Activated T-cell treated with anti-CD3 and anti-CD28 coated beads, Interleukin-2, amount 50 U/mL, for 72 hours (primary cell): ENCODE data around the gene NLGN1. TPM values are rescaled to one million over a fixed set of nuclear protein-coding genes. Genes with fewer than 3 reads are reported as not detected.

Source experiments
- ATAC-seq, 2 donors: fragments of 150-1000 bp; cut with Tn5 transposase; replicated peaks in 1 of 2; 2 replicates each; pipeline ENCODE4 v1.10.0; 2021; ENCODE audit warnings: moderate library complexity in 2 of 2, mild to moderate bottlenecking in 1 of 2
- DNase-seq, 2 donors: peaks; one replicate each; pipeline ENCODE4 v3.0.0; 2021 to 2022; ENCODE audit warnings: mixed read lengths in 1 of 2
- H3K27ac Mint-ChIP-seq: one replicate; pipeline ENCODE4 v1.8.0; 2022; ENCODE audit warnings: mild to moderate bottlenecking, moderate library complexity, mixed read lengths
- H3K27me3 Mint-ChIP-seq: one replicate; pipeline ENCODE4 v1.8.0; 2022; ENCODE audit warnings: low read depth, mixed read lengths
- H3K36me3 Mint-ChIP-seq, 2 donors: one replicate each; pipeline ENCODE4 v1.8.0; 2022; ENCODE audit warnings: mixed read lengths in 2 of 2, mild to moderate bottlenecking in 1 of 2; ENCODE audit not compliant: insufficient read depth in 2 of 2
- H3K4me1 Mint-ChIP-seq: one replicate; pipeline ENCODE4 v1.8.0; 2022; ENCODE audit warnings: low read depth, mixed read lengths
- H3K4me3 Mint-ChIP-seq, 2 donors: one replicate each; pipeline ENCODE4 v1.8.0; 2022; ENCODE audit warnings: mild to moderate bottlenecking in 2 of 2, mixed read lengths in 2 of 2, moderate library complexity in 2 of 2
- H3K9me3 Mint-ChIP-seq, 2 donors: one replicate each; pipeline ENCODE4 v1.8.0; 2022; ENCODE audit warnings: mixed read lengths in 2 of 2
- total RNA-seq, 2 donors: library from RNA; stranded (reverse); gene quantifications; one replicate each; pipeline ENCODE4 v1.2.3, GENCODE V29; 2022

Gene NLGN1
- total RNA-seq, 2 donors from 2014 or later = not detected

DNA sequence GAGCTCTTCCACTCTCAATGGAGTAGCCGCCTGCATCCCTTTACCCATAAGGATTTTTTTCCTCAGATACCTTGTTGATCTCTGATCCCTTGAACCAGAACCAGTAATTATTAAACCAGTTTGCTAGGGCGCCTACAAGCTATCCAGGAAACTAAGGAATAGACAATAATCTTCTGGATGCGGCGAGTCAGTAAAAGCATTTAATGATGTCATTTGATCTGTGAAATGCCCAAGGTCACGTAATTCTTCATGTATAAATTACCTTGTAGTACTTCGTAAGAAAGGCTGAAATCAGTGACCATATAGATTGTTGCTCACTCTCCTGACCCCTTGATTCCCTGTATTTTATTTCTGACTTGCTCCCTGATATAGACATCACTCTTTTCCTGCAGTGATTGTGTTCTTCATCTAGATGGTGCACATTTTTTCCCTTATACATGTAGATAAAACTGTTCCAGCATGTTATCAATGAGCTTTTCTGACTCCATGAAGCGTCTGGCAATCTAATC lies 913.0 kb downstream of the NLGN1 start:
- Mint-ChIP-seq H3K4me1 (no peaks in the 10 kb centered on the region), H3K36me3 (no peaks in the 10 kb centered on the region), H3K27me3 (no peaks in the 10 kb centered on the region), H3K27ac (no peak overlapping the region), H3K4me3 (no peak overlapping the region), H3K9me3 (peaks cover 0 to 5% of the 10 kb centered on the region in 2 donors)
- ATAC-seq (no peak), DNase-seq (no peak)

DNA sequence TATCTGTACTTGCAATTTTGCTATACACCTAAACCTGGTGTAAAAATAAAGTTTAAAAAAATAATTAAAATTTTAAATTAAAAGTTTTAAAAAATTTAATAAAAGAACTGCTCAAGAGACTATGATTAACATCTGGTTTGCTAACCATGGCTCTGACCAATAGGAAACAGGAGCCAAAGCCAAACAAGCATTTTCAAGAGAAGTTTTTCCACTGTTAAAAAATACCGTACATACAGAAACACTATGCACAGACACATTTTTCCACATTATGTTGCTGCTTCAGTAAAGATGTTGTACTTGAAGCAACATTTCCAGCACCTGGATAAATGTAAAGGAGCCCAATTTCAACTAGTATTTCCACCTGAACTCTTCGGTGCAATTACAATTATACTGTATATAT lies 917.7 kb downstream of the NLGN1 start:
- DNase-seq = no peak

DNA sequence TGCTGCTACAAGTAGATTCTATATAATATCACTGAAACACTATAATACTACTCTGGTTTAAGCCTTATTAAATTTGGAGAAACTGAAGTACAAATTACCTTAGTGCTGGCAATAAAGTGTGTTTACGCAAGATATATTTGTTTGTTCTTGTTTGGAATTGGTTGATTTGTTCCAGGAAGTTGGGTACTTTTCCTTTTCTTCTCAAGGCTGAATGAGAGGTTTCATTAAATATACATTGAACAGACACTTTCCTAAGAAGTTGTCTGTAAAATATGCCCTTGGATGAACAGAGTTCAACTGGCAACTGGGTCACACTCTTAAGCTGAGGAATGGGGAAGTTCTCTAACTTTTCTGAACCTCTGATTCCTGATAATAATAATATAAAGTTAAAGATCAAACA lies 919.5 kb downstream of the NLGN1 start:
- H3K4me3 Mint-ChIP-seq = no peak overlapping the region

More for the DNA sequence above, 917.7 kb downstream of the NLGN1 start:
- Mint-ChIP-seq H3K27ac (no peak overlapping the region), H3K36me3 (peaks cover 0 to 6% of the 10 kb centered on the region in 2 donors), H3K4me3 (no peak overlapping the region), H3K27me3 (no peaks in the 10 kb centered on the region), H3K4me1 (no peaks in the 10 kb centered on the region), H3K9me3 (peaks cover 6 to 9% of the 10 kb centered on the region in 2 donors)
- ATAC-seq = no peak

DNA sequence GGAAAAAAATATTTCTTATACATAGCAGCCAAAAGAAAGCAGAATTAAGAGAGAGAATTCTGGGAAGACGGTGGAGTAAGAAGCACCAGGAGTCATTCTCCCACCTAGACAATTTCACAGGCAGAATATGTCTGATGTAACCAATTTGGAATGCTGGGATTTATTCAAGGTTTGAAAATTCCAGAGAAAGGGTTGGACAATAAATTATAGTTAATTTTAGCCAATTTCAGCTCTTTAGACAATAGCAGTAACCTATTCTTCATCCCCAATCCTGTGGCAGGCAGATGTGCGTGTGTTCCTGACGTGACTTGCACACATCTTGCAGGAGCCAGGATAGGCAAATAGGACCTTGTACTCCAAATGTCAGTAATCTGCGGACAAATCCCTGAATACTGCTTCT lies 920.6 kb downstream of the NLGN1 start:
- H3K27me3 Mint-ChIP-seq = no peaks in the 10 kb centered on the region
- peaks cover 0 to 8% of the 10 kb centered on the region in 2 donors for H3K36me3 Mint-ChIP-seq
- H3K4me1 Mint-ChIP-seq = no peaks in the 10 kb centered on the region
- peaks cover 12 to 15% of the 10 kb centered on the region in 2 donors for H3K9me3 Mint-ChIP-seq
- no peak overlapping the region for H3K4me3 Mint-ChIP-seq
- ATAC-seq = no peak
- H3K27ac Mint-ChIP-seq = no peak overlapping the region
- DNase-seq = no peak

More for the DNA sequence above, 919.5 kb downstream of the NLGN1 start:
- H3K4me1 Mint-ChIP-seq = no peaks in the 10 kb centered on the region
- H3K36me3 Mint-ChIP-seq = peaks cover 0 to 8% of the 10 kb centered on the region in 2 donors
- H3K27me3 Mint-ChIP-seq = no peaks in the 10 kb centered on the region
- DNase-seq (no peak), ATAC-seq (no peak)
- H3K27ac Mint-ChIP-seq = no peak overlapping the region
- peaks cover 10 to 15% of the 10 kb centered on the region in 2 donors for H3K9me3 Mint-ChIP-seq

DNA sequence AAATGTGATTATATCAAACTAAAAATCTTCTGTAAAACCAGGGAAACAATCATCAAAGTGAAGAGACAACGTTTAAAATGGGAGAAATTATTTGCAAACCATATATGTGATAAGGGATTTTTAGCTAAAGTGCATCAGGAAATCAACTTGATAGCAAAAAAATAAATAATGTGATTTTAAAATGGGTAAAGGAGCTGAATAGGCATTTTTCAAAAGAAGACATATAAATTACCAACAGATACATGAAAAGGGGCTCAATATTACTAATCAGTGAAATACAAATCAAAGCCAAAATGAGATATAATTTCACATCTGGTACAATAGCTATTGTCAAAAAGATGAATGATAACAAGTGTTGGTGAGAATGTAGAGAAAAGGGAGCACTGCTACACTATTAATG lies 924.0 kb downstream of the NLGN1 start:
- Mint-ChIP-seq H3K36me3 (peaks cover 0 to 8% of the 10 kb centered on the region in 2 donors), H3K27me3 (no peaks in the 10 kb centered on the region), H3K4me3 (no peak overlapping the region), H3K27ac (no peak overlapping the region), H3K9me3 (peaks cover 12 to 13% of the 10 kb centered on the region in 2 donors), H3K4me1 (no peaks in the 10 kb centered on the region)
- DNase-seq = no peak
- ATAC-seq = no peak

DNA sequence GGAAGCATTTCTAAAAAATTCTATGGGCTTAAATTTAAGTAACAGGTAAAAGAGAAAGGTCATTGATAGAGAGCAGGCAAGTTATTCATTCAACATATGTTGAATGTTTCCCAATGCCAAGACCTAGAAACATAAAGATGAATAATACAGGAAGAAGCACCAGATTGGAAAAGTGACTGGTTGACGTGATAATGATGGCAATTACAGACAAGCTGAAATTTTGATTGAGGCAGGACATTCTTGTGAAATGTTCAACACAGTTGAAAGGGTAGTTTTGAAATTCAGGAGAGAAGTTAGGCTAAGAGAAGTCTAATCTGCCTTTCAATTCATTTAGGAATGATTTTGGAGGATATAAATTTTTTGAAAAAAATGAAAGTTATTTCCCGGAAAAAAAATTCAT lies 925.2 kb downstream of the NLGN1 start:
- peaks cover 12 to 13% of the 10 kb centered on the region in 2 donors for H3K9me3 Mint-ChIP-seq
- H3K4me1 Mint-ChIP-seq = no peaks in the 10 kb centered on the region
- no peaks in the 10 kb centered on the region for H3K27me3 Mint-ChIP-seq
- no peak for ATAC-seq
- H3K4me3 Mint-ChIP-seq = no peak overlapping the region
- H3K36me3 Mint-ChIP-seq = peaks cover 0 to 8% of the 10 kb centered on the region in 2 donors
- DNase-seq = no peak
- H3K27ac Mint-ChIP-seq = no peak overlapping the region

DNA sequence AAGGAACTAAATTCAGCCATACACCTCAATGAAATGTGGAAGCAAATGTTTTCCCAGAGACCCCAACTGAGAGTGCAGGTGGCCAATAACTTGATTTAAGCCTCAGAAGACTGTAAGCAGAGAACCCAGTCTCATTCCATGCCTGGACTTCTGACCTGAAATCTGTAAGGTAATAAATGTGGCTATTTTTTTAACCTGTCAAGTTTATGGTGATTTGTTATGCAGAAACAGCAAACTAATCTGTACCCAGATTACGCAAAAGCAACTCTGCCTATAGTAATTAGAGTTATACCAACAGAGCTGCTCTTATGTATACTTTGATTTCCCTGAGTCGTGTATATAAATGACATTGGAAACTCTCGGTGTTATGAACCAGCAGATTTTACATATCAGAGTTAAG lies 927.6 kb downstream of the NLGN1 start:
- Mint-ChIP-seq H3K9me3 (peaks cover 7 to 8% of the 10 kb centered on the region in 2 donors), H3K36me3 (peaks cover 0 to 2% of the 10 kb centered on the region in 2 donors), H3K4me1 (no peaks in the 10 kb centered on the region), H3K27me3 (no peaks in the 10 kb centered on the region), H3K27ac (no peak overlapping the region), H3K4me3 (no peak overlapping the region)
- no peak for ATAC-seq
- no peak for DNase-seq

DNA sequence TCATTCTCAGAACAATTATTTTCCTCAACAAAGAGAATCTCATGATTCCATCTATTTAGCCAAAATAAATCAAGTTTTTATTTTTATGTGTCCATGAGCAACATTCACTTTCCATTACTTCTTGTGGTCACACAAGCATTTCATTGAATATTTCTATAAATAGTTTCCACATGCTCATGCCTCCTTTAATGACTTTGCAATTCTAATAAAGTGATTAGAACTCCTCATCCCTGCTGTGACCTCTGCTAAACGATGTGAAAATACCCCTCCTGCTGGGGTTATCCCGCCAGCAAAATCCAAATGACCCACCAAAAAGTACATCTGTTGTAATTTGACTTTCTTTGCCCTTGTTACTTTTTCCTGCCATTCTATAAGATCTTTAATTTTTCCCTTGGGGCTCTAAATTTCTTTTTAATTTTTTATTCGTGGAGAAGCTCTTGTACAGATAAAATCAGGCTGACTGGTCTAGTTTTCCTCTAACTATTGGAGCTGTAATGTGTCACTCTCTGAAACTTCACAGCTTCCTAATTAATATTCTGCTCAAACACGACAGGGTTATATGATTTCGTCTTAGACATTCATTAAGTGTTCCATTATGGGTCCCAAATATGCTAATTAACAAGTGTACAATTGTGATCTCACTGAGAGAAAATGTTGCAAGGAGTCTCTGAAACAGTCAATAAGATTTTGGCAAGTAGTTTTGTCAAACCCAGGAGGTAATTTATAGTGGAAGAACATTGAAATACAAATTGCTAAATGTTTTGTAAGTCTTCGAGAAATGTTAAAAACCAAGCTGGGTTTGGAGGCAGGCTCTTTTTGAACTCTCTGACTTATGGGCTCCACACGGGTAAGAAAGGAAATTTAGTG lies 928.5 kb downstream of the NLGN1 start:
- peaks cover 7 to 8% of the 10 kb centered on the region in 2 donors for H3K9me3 Mint-ChIP-seq
- no peak overlapping the region for H3K27ac Mint-ChIP-seq
- H3K4me3 Mint-ChIP-seq = no peak overlapping the region
- no peak for DNase-seq
- no peaks in the 10 kb centered on the region for H3K27me3 Mint-ChIP-seq
- H3K4me1 Mint-ChIP-seq = no peaks in the 10 kb centered on the region
- no peak for ATAC-seq
- H3K36me3 Mint-ChIP-seq = peaks cover 0 to 1% of the 10 kb centered on the region in 2 donors

DNA sequence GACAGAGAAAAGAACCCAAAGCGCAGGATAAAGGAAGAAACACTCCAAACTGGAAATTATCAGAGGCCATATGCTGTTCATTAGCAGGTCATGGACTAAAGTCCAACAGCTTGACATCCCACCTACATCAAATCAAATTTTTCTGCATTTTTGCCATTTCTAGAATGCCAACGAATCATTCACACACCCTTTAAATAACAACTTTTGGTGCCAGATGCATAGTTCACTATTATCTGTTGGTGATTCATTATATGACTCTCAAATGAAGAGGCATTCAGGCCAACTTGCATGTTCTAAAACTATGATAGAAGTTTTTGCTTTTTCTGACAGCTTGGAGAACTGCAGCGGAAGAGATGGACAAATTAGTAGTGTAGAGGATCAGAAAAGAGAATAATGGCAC lies 931.8 kb downstream of the NLGN1 start:
- ATAC-seq = no peak
- no peaks in the 10 kb centered on the region for H3K4me1 Mint-ChIP-seq
- H3K27ac Mint-ChIP-seq = no peak overlapping the region
- H3K9me3 Mint-ChIP-seq = peaks cover 5 to 7% of the 10 kb centered on the region in 2 donors
- no peak overlapping the region for H3K4me3 Mint-ChIP-seq
- H3K27me3 Mint-ChIP-seq = no peaks in the 10 kb centered on the region
- peaks cover 0 to 1% of the 10 kb centered on the region in 2 donors for H3K36me3 Mint-ChIP-seq
- no peak for DNase-seq

DNA sequence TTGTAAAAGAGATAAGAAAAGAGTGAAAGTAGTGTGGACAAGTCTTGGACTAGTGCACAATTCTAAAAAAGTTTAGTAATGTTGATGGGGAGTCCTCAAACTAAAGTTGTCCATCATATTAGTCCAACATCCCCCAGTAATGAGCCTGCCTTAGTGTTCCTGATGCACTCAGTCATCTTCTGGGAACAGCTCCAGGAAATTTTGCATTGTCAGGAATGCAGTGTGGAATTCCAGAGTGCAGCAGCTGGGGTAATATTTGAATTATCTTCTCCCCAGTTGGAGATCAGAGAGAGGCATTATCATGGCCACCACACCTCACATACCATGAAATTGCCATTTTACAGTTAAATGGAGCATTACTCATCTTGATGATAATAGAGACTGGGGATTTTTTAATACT lies 932.8 kb downstream of the NLGN1 start:
- no peak for ATAC-seq
- H3K4me3 Mint-ChIP-seq = no peak overlapping the region
- no peak overlapping the region for H3K27ac Mint-ChIP-seq
- H3K9me3 Mint-ChIP-seq = peaks cover 5 to 10% of the 10 kb centered on the region in 2 donors
- H3K27me3 Mint-ChIP-seq = no peaks in the 10 kb centered on the region
- DNase-seq = no peak
- peaks cover 0 to 1% of the 10 kb centered on the region in 2 donors for H3K36me3 Mint-ChIP-seq
- H3K4me1 Mint-ChIP-seq = no peaks in the 10 kb centered on the region

DNA sequence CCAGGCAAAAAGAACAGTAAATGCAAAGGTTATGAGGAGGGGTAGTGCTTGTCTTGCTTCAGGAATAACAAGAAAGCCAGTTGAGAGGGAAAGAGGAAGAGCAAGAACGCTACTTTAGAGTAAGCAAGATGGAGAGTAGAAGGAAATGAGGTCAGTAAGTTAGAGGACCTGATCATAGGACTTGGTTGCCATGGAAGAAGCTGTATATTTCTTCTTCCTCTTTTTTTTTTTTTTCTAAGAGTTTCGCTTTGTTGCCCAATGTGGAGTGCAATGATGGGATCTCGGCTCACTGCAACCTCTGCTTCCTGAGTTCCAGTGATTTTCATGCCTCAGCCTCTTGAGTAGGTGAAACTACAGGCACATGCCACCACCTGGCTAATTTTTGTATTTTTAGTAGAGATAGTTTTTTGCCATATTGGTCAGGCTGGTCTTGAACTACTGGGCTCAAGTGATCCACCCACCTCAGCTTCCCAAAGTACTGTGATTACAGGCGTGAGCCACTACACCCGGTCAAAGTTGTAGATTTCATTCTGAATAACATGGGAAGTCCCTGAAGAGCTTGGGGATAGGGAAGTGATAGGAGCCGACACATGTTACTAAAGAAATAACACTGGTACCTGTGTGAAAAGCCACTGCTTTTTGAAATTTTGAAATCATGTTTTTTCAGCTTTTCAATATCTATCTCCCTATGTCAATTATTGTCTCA lies 933.7 kb downstream of the NLGN1 start:
- H3K36me3 Mint-ChIP-seq = peaks cover 0 to 1% of the 10 kb centered on the region in 2 donors
- H3K4me3 Mint-ChIP-seq = no peak overlapping the region
- DNase-seq = no peak
- peaks cover 5 to 10% of the 10 kb centered on the region in 2 donors for H3K9me3 Mint-ChIP-seq
- H3K27ac Mint-ChIP-seq = no peak overlapping the region
- ATAC-seq = no peak
- no peaks in the 10 kb centered on the region for H3K4me1 Mint-ChIP-seq
- H3K27me3 Mint-ChIP-seq = no peaks in the 10 kb centered on the region

DNA sequence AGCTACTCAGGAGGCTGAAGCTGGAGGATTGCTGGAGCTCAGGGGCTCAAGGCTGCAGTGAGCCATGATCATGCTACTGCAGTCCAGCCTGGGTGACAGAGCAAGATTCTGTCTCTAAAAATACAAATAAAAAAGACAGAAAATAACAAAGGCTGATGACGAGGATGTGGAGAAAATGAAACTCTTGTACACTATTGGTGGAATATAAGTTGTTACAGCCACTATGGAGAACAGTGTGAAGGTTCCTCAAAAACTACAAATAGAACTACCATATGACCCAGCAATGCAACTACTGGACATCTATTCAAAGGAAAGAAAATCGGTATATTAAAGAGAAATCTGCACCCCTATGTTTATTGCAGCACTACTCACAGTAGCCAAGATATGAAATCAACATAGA lies 934.8 kb downstream of the NLGN1 start:
- Mint-ChIP-seq H3K4me1 (no peaks in the 10 kb centered on the region), H3K4me3 (no peak overlapping the region), H3K27me3 (no peaks in the 10 kb centered on the region), H3K9me3 (peaks cover 5 to 14% of the 10 kb centered on the region in 2 donors), H3K27ac (no peak overlapping the region), H3K36me3 (peaks cover 0 to 1% of the 10 kb centered on the region in 2 donors)
- DNase-seq (no peak), ATAC-seq (no peak)

DNA sequence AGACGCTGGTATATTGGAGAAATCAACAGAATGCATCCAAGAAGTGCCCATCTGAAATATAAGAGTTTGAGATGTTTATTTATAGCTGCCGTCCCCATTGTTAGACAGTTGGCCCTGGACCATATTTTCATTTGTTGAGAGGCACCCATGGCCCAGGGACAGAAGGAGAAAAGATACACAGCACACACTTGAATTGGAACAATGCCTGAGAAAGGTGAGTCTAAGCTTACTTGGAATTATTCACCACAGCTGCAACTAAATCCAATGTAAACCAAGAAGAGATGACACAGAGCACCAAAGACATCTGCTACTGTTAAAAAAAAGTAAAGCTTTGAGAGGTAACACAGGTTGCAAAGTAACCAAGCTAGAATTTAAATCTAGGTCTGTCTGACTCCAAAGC lies 936.1 kb downstream of the NLGN1 start:
- H3K36me3 Mint-ChIP-seq = peaks cover 0 to 1% of the 10 kb centered on the region in 2 donors
- H3K4me3 Mint-ChIP-seq = no peak overlapping the region
- H3K9me3 Mint-ChIP-seq = peaks cover 8 to 12% of the 10 kb centered on the region in 2 donors
- ATAC-seq (no peak), DNase-seq (no peak)
- no peak overlapping the region for H3K27ac Mint-ChIP-seq
- no peaks in the 10 kb centered on the region for H3K27me3 Mint-ChIP-seq
- no peaks in the 10 kb centered on the region for H3K4me1 Mint-ChIP-seq
